NCI-H345 (cell line): ENCODE data around the gene TMEM203.

Source experiments
- DNase-seq: peaks from one replicate; lab custom pipeline; 2025; lab: John Stamatoyannopoulos, UW

Gene TMEM203

DNA sequence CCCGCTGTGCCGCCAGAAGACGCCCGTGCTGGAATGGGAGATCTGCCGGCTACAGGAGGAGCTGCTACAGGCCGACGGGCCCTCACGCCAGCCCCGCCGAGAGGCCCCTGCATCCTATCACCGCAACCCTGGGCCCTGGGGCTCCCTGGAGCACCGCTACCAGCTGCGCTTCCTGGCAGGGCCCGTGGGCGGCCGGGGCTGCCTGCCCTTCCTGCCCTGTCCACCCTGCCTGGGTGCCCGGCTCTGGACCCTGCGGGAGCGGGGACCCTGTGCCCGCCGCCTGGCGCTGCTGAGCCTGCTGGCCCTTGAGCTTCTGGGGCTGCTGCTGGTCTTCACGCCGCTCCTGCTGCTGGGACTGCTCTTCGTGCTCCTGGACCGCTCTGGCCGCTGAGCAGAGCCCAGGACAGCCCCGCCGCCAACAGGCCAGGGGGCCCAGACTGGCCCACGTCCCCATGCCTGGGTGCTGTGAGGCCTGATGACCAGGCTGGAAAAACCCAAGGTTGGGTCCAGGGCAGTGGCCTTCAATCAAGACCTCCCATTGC is 12.8 kb upstream of the TMEM203 start:
- no peak for DNase-seq

DNA sequence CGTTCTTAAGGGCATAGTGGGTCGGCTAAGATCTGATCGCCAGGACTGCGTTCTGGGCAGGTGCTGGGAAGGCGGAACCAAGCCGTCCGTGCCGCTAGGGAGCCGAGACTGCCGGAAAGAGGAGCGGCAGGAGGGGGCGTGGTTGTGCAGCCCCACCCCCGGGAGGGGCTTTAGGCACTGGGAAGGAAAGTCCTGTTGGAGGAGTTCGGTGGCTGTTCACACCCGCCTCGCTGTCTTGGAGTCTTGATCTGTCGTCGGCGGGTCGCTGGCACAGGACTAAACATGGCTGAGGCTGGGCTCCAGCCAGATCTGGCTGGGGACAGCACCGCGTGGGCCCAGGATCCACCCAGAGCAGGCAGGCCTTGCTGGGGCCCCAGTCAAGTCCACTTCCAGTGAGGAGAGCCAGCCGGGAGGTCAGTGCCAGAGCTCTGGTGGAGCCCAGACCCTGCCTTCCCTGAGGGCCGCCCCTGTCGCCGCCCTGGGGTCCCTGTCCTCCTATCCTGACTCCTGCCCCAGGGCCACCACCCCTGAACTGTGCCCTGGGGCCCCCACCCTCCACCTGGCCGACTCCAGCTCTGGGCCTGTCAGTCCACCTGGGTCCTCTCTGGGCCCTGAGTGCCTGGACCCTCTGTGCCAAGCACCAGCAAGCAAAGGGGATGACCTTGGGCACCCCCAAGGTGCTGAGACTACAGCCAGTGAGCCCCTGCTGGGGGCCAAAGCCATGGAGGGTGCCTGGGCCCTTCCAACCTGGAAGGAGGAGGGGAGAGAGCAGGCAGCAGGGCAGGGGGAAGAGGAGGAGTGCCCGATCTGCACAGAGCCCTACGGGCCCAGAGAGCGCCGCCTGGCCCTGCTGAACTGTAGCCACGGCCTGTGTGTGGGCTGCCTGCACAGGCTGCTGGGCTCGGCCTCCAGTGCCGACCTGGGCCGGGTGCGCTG is 12.1 kb upstream of the TMEM203 start:
- DNase-seq: no peak

DNA sequence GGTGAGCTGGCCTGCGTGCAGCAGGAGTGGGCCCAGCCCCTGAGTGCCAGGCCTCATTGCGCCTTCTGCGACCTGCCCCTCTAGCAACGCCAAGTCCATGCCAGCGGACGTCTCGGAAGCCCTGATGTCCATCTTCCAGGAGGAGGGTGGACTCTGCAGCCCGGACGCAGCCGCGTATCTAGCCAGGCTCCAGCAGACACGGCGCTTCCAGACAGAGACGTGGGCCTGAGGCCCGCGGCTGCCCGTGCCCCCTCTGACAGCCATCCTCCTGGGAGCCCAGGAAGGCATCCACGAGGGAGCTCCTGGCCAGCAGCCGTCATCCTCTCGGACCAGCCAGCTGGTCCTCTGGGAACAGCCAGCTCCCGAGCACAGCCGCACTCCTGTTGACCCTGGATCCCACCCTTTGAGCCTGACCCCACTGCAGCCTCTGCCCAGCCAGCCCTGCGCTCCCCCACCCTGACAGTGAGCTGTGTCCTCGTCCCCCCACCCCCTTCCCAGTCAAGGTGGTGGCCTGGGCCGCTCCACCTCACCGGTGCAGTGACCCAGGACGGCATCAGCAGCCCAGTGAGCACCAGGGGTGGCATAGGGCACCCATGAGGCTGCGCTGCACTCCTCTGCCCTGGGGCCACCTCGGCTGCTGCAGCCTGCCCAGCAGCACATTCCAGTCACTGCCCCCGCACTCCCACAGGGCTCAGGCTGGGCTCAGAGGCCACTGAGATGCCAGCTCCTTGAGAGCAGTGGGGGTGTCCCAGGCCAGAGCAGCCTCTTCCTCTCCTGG is 10.9 kb upstream of the TMEM203 start:
- DNase-seq: no peak

DNA sequence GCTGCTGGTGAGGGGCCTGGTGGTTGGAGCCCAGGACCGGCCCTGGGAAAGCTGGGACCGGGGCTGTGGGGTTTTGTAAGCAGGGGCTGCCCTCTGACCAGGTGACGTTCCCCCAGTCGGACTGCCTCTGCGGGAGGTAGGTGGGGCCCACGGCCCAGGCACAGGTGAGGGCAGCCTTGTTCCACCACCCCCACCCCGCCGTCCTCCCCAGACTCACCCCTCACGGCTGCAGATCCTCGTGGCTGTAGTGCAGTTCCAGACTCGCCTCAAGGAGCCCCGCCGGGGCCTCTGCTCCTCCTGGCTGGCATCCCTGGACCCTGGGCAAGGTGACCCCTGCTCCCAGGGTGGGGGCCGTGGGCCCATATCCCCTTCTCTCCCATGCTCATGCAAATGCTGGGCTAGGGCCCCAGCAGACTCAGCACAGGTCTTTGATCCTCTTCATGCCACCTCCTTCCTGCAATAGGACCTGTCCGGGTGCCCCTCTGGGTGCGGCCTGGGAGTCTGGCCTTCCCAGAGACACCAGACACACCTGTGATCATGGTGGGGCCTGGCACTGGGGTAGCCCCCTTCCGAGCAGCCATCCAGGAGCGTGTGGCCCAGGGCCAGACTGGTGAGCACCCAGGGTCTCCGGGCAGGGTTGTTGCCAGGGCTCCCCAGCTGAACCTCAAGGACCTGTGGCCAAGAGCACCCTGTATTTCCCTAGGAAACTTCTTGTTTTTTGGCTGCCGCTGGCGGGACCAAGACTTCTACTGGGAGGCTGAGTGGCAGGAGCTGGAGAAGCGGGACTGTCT is 9.9 kb upstream of the TMEM203 start:
- no peak for DNase-seq

DNA sequence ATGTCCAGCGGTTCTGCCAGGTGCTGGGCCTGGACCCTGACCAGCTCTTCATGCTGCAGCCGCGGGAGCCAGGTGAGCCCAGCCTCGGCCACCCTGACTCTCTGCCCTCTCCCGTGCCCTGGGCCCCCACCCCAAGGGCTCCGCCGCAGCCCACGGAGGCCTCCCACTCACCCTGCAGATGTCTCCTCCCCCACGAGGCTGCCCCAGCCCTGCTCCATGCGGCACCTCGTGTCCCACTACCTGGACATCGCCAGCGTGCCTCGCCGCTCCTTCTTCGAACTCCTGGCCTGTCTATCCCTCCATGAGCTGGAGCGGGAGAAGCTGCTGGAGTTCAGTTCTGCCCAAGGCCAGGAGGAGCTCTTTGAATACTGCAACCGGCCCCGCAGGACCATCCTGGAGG is 9.2 kb upstream of the TMEM203 start:
- no peak for DNase-seq

DNA sequence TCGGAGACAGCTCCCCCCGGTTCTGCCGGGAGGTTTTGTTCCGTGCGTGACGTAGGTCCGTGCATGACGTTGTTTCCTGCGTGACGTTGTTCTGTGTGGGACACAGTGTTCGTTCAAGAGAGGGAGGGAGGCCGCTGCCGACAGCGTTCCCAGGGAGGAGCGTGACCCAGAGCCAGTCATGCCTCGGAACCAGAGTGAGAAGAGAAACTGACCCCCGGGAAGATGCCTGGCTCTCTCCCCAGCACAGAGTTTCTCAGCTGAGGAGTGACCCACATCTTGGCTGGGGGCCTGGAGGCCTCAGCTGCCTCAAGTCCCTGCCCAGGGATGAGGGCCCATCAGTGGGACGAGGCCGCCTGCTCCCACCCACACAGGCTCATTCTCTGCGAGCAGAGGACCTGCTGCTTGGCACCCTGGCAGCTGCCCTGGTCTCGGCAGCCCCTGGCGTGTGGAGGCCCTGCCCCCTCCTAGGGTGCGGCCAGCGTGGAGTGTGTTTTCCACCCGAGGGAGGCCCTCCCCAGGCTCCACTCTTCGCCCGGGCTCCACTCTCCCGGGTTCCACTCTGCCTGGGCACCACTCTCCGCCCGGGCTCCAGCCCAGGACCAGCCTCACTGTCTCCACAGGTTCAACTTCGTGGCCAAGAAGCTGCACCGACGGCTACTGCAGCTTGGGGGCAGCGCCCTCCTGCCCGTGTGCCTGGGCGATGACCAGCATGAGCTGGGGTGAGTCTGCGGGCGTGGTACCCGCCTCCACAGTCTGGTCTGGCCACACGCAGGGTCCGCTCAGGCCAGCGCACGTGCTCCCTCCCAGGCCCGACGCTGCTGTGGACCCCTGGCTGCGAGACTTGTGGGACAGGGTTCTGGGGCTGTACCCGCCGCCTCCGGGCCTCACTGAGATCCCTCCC is 8.0 kb upstream of the TMEM203 start:
- no peak for DNase-seq

DNA sequence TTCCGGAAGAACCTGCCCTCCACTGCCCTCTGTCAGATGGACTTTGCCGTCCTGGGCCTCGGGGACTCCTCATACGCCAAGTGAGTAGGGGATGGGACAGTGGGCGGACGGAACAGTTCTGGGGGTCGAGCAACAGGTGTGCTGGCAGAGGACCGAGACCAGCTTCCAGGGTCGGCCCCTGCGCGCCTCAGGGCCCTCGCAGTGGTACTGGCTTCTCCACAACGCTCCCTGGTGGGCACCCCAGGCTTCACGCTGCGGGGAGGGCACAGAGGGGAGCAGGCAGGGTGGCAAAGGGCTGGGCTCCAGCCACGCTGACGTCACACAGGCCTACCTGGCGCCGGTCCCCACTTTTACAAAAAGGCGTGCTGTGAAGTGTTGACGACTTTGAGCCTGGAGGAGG is 7.1 kb upstream of the TMEM203 start:
- no peak for DNase-seq

DNA sequence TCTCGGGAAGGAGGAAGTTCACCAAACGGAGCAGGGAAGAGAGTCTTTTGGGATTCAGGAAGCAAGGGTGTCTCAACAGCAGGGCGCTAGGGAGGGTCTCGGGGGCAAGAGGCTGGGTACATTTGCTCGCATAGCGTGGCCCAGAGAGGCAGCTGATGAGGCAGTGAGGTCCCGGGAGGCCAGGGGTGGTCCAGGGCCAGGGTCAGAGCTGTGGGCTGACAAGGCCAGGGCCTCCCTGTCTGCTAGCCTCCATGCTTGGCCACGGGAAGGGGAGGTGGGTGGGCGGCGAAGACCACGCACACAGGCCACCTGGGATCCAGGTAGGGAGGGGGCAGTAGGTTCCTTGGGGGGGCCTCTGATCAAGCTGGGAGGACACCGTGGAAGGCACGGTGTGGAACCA is 6.1 kb upstream of the TMEM203 start:
- DNase-seq: no peak

DNA sequence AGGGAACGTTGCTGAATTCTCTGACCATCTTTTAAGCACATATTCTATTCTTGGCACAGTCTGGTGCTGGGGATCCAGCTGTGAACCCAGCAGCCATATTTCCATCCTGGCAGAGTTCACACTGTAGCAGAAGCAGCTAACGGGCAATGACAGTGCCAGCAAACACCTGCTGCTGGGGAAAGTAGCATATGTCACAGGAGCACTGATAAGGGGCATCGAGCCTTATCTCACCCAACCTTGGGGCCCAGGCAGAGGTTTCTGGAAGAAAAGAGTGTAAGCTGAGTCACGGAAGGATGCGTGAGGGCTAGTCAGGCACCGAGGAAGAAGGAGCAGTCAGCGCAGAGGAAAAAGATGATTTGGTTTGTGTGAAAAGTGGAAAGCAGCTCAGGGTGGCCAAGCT is 1.2 kb upstream of the TMEM203 start:
- no peak for DNase-seq

DNA sequence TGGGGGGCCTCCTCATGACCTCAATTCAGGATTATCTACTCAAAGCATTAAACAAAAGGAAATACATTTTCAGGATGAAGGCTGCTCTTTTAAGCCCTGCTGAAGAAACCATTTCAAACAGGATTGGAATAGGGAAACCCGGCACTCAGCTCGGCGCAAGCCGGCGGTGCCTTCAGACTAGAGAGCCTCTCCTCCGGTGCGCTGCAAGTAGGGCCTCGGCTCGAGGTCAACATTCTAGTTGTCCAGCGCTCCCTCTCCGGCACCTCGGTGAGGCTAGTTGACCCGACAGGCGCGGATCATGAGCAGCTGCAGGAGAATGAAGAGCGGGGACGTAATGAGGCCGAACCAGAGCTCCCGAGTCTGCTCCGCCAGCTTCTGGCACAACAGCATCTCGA is 720 bp downstream of the TMEM203 start:
- DNase-seq: no peak

DNA sequence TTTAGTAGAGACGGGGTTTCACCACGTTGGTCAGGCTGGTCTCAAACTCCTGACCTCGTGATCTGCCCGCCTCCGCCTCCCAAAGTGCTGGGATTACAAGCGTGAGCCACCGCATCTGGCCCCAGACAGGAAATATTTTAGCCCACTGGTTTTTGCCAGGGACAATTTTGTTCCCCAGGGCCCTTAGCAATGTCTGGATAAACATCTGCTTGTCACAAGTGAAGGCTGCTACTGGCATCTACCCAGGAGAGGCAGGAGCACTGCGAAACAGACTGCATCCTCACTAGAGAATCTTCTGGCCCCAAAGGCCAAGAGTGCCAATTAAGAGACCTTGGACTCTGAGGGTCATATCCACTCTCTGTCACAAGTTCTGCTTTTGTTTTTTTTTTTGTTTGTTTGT is 2.5 kb downstream of the TMEM203 start:
- no peak for DNase-seq

DNA sequence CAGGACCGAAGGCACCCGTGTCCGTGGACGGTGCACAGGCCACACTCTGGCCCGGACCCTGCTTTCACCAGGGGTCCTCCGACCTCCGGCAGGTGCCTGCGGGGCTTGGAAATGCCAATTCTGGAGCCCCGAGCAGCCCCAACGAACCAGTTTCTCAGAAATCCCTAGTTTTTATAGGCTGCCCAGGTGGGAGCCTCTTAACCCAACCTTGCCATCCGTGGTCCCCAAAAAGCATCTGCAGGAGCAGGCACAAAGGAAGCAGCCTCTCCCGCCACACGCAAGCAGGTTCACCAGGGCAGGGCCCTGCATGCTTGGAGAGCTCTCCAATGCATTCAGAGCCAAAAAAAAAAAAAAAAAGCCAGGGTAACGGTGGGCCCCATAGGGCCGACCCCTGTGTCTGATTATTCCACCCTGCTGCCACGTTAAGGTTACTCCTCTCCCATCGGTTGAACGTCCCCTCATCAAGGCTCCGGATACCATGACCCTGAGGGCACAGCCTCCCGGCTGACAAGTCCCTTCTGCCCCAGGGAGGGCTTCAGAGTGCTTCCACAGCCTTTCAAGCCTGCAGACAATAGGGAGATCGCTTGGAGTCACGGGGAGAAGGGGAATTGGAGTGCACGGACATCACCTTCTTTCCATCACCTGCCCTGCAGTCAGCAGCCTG is 4.1 kb downstream of the TMEM203 start:
- DNase-seq: no peak

DNA sequence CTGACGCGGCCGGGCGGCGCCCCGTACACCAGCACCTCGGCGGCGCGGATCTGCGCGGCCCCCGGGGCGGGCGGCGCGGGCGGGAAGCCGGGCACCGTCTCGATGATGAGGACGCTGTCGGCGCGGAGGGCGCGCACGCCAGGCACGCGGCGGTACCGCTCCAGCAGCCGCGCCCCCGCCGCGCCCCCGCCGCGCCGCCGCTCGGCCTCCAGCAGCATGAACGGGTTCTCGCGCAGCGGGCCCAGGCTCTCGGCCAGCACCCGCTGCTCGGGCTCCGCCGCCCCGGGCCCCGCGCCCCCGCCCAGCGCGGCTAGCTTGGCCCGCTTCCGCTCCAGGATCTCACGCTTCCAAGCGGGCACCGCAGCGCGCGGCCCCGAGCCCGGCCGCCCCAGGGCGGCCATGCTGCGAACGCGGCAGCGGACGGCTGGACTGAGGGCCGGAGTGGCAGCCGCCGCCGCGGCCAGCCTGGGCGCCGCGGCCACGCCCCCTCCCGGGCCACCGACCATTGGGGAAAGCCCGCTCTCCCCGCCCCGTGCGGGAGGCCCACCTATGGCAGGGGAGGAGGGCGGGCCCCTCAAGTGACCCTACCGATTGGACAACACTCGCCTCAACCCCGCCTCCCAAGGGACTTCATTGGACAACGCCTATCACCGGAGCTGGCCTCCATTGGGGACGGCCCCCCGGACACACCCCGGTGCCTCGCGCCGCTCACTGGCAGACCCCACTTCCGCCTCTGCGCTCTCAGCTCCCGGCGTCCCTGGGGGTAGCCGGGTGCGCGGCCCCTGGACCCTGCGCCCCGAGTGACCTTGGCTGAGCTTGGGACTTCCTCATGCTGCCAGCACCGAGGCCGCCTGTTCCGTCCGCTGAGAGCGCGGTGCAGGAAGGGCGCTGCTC is 4.9 kb downstream of the TMEM203 start, which contains the start of gene TPRN:
TSS of gene TPRN (minus strand) at position 431 of the 894 bp plus-strand sequence. CDS start at position 401, 30 bp downstream.
- DNase-seq: peak; percentile 99

DNA sequence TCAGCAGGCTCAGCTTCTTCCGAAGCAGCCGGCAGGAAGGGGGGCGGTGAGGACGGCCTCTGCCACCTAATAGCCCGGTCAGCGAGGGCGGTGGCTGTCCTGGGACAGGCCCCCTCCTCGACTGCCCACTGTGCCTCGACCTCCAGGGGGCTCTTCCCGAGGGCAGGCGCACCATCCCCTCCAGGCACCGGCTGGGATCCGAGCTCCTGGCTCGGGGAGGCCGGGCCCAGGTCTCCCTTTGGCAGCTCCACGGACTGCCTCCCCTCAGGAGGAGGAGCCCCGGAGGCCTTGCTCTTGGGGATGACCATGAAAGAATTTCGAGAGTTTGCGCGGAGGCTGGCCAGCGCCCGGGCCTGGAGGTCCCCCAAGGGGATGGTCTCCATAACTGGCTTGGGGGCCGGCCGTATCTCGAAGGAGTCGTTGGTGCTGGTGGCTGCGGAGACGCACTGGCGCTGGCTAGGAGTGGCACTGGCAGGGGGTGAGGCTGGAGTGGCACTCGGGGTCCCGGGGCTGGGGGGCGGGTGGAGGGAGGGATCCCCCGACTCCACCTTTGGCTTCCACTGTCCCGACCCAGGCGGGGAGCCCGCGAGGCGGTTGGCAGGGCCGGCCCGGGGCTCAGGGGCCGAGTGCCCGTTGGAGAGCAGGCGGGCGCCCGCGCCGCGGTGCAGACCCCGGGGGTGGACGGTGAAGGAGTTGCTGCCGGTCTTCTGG is 5.9 kb downstream of the TMEM203 start:
- no peak for DNase-seq

DNA sequence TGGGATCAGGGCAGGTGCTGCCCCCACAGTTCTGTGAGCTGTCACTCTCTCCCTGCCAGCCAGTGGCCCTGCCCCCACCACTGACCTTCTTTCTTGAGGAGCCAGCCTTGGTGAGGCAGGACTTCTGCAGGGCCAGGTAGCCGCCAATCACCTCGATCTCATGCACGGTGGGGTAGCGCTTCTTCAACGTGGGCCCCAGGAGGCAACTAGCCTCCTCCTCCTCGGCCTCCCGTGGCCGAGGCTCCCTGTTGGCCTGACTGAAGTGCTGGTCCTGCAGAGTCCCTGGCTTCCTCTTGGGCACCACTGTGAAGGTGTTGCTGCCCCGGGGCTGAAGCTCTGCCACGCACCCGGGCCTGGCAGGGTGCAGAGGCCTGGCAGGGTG is 6.6 kb downstream of the TMEM203 start:
- DNase-seq: no peak

DNA sequence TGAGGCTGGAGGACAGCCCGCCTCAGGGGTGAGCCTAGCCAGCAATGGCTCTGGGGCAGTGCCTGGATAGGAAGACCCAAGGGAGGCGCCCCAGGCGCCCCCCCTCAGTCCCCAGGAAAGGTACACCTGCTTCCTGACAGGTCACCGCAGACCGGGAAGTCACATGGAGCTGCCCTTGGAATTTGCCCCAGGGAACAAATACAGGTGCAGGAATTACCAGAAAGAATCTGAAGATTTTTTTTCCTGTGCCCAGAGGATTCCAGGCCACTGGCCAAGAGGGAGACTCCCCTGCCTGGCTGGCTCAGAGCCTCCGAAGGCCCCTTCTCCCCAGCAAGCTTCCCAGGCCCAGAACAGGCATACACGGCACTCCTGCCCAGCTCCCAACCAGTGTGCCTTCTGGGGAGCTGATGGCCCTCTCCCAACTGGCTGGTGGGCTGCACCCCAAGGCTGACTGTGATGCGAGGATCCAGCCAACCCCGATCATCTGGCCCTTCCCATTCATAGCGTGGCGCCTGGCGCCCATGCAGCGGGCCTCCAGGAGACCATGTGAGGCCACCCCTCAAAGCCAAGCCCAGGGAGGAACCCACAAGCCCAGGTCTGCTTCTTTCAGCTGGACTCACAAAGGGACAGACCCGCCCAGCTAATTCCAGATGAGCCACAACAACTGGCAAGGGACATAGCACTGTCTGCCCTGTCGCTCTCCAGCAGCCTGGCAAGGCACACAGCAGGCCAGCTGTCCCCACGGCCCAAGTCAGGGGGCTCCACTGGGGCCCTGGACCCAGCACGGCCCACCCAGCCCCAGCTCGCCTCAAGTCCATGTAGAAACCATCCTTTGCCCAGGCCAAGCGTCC is 7.2 kb downstream of the TMEM203 start:
- no peak for DNase-seq

DNA sequence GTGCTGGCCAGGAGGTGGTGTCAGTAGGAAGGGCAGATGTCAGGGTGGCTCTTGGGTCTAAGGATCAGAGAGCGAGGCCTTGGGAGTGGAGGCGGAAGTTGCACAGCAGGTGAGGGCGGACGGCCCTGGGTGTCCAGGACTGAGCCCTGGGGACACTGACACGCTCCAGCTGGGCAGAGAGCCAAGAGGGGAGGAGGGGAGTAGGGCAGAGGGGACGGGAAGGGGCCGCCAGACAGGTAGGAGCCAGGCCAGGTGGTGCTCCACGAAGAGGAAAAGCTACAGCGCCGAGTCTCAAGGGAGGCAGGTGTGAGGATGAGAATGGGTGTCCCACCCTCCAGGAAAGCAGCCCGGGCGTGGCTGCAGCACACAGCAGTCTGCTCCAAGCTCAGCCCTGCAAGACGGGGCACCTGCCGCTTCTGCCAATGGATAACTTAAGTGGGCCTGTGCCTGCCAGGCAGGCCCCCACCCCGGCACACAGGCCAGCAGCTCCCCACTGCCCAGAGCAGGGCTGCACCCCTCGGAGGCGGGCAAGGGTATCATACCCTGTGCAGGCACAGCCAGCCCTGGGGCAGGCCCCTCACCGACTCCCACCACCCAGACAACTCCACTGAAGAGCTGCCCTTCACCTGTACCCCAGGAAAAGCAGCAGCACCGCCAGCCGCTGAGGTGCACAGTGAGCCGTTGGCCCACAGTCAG is 9.8 kb downstream of the TMEM203 start:
- DNase-seq: peak; percentile 96
